HepG2 (cell line): Measurements from ENCODE around the gene PSMD8. TPM values are rescaled to one million over a fixed set of nuclear protein-coding genes. Genes with fewer than 3 reads are reported as not detected.

Source experiments
- CREB3 ChIP-seq: sonication (generic); formaldehyde crosslinking; IDR thresholded peaks from 2 replicates; pipeline ENCODE4 v1.5.0; 2020; ENCODE audit warnings: missing genetic modification reagents
- DRAP1 ChIP-seq: IDR thresholded peaks from 2 replicates; pipeline ENCODE4 v1.6.1; 2016; ENCODE audit warnings: missing genetic modification reagents, missing compliant biosample characterization
- HCFC1 ChIP-seq: fragments of 150-350 bp; IDR thresholded peaks from 2 replicates; pipeline ENCODE4 v1.6.1; 2014; ENCODE audit warnings: low read depth, low read length
- KDM6A ChIP-seq: IDR thresholded peaks from 2 replicates; pipeline ENCODE4 v1.6.1; 2016; ENCODE audit warnings: low read depth
- MXD3 ChIP-seq: IDR thresholded peaks from 2 replicates; pipeline ENCODE4 v1.6.1; 2016; ENCODE audit warnings: mild to moderate bottlenecking, missing biosample characterization, missing genetic modification reagents
- NCOA1 ChIP-seq: sonication (generic); formaldehyde crosslinking; IDR thresholded peaks from 2 replicates; pipeline ENCODE4 v1.9.0; 2021; ENCODE audit warnings: missing genetic modification reagents
- NFATC3 ChIP-seq: sonication (generic); formaldehyde crosslinking; IDR thresholded peaks from 2 replicates; pipeline ENCODE4 v1.5.1; 2020; ENCODE audit warnings: mild to moderate bottlenecking, missing genetic modification reagents
- POLR2AphosphoS5 ChIP-seq: IDR thresholded peaks from 2 replicates; pipeline ENCODE4 v1.6.1; 2012; ENCODE audit warnings: low read depth, low read length
- PPARG ChIP-seq: conservative IDR thresholded peaks from 2 replicates; pipeline ENCODE4 v1.6.1; 2016; ENCODE audit warnings: missing biosample characterization, missing genetic modification reagents
- REL ChIP-seq: sonication (generic); formaldehyde crosslinking; conservative IDR thresholded peaks from 2 replicates; pipeline ENCODE4 v1.8.0; 2022; ENCODE audit warnings: mild to moderate bottlenecking, missing genetic modification reagents, moderate library complexity
- REPIN1 ChIP-seq: sonication (generic); formaldehyde crosslinking; IDR thresholded peaks from 2 replicates; pipeline ENCODE4 v1.8.0; 2022; ENCODE audit warnings: missing genetic modification reagents, low read depth, mild to moderate bottlenecking, borderline replicate concordance
- SALL1 ChIP-seq: sonication (generic); formaldehyde crosslinking; IDR thresholded peaks from 2 replicates; pipeline ENCODE4 v1.8.0; 2022; ENCODE audit warnings: mild to moderate bottlenecking, missing genetic modification reagents
- SETDB1 ChIP-seq: sonication (generic); formaldehyde crosslinking; IDR thresholded peaks from 2 replicates; pipeline ENCODE4 v1.5.1; 2020; ENCODE audit warnings: missing genetic modification reagents, mild to moderate bottlenecking, borderline replicate concordance
- SMARCE1 ChIP-seq: fragments of 450-650 bp; IDR thresholded peaks from 2 replicates; pipeline ENCODE4 v1.6.1; 2017; ENCODE audit warnings: borderline replicate concordance
- SMYD3 ChIP-seq: sonication (generic); formaldehyde crosslinking; IDR thresholded peaks from 2 replicates; pipeline ENCODE4 v1.8.1; 2023; ENCODE audit warnings: mild to moderate bottlenecking, missing genetic modification reagents
- SRF ChIP-seq: IDR thresholded peaks from 2 replicates; pipeline ENCODE4 v1.6.1; 2011; ENCODE audit warnings: mild to moderate bottlenecking, low read depth, low read length, moderate library complexity
- SRSF1 ChIP-seq: fragments of 200-400 bp; formaldehyde crosslinking; optimal IDR thresholded peaks from 2 replicates; pipeline ENCODE3; 2017; ENCODE audit warnings: mild to moderate bottlenecking, low read depth, low read length, moderate library complexity
- TAF15 ChIP-seq: fragments of 200-400 bp; formaldehyde crosslinking; IDR thresholded peaks from one replicate; pipeline ENCODE4 v1.6.1; 2018; ENCODE audit warnings: mild to moderate bottlenecking, low read depth, low read length; ENCODE audit not compliant: poor library complexity, severe bottlenecking
- THRA ChIP-seq: sonication (generic); formaldehyde crosslinking; IDR thresholded peaks from 2 replicates; pipeline ENCODE4 v1.4.0; 2020; ENCODE audit warnings: missing genetic modification reagents, borderline replicate concordance
- U2AF1 ChIP-seq: fragments of 200-400 bp; formaldehyde crosslinking; optimal IDR thresholded peaks from 2 replicates; pipeline ENCODE3; 2017; ENCODE audit warnings: mild to moderate bottlenecking, low read depth, low read length
- ZKSCAN8 ChIP-seq: IDR thresholded peaks from 2 replicates; pipeline ENCODE4 v1.6.1; 2016; ENCODE audit warnings: borderline replicate concordance, missing genetic modification reagents, missing compliant biosample characterization
- ZNF101 ChIP-seq: sonication (generic); formaldehyde crosslinking; IDR thresholded peaks from 2 replicates; pipeline ENCODE4 v1.4.0; 2020; ENCODE audit warnings: mild to moderate bottlenecking, low read depth, missing genetic modification reagents, borderline replicate concordance
- ZNF446 ChIP-seq: sonication (generic); formaldehyde crosslinking; IDR thresholded peaks from 2 replicates; pipeline ENCODE4 v1.5.0; 2020; ENCODE audit warnings: mild to moderate bottlenecking, missing genetic modification reagents
- ZNF550 ChIP-seq: sonication (generic); formaldehyde crosslinking; IDR thresholded peaks from 2 replicates; pipeline ENCODE4 v1.4.0; 2020; ENCODE audit warnings: mild to moderate bottlenecking, missing genetic modification reagents, borderline replicate concordance
- ZNF614 ChIP-seq: IDR thresholded peaks from 2 replicates; pipeline ENCODE4 v1.6.1; 2018; ENCODE audit warnings: missing biosample characterization, missing genetic modification reagents, inconsistent platforms, borderline replicate concordance
- ZNF737 ChIP-seq: sonication (generic); formaldehyde crosslinking; IDR thresholded peaks from 2 replicates; pipeline ENCODE4 v1.5.0; 2020; ENCODE audit warnings: missing genetic modification reagents, mild to moderate bottlenecking, borderline replicate concordance
- ZNF75D ChIP-seq: sonication (generic); formaldehyde crosslinking; IDR thresholded peaks from 2 replicates; pipeline ENCODE4 v1.8.1; 2023; ENCODE audit warnings: missing genetic modification reagents, mild to moderate bottlenecking, borderline replicate concordance
- ZNF768 ChIP-seq: sonication (generic); formaldehyde crosslinking; IDR thresholded peaks from 2 replicates; pipeline ENCODE4 v1.4.0; 2020; ENCODE audit warnings: missing genetic modification reagents
- ZNF83 ChIP-seq: sonication (generic); formaldehyde crosslinking; IDR thresholded peaks from 2 replicates; pipeline ENCODE4 v1.4.0; 2020; ENCODE audit warnings: missing genetic modification reagents, mild to moderate bottlenecking, borderline replicate concordance
- polyA plus RNA-seq, 8 experiments: library from polyadenylated mRNA; depleted of rRNA in 3 of 8; stranded (reverse) in 7 of 8; unstranded in 1 of 8; fragments of >200 nt; fragmentation: Illumina TruSeq in 4 of 8; extraction: Trizol in 4 of 8; gene quantifications; 2 replicates each; pipeline versions ENCODE4 v1.2.1 to v1.2.3, GENCODE V29; 2011 to 2016; ENCODE audit warnings: low read depth in 4 of 8, missing spikeins in 1 of 8, mixed read lengths in 1 of 8; ENCODE audit not compliant: insufficient read depth in 1 of 8
- total RNA-seq, 5 experiments: library from RNA; depleted of rRNA; stranded (reverse); fragments of >200 nt; fragmentation: Illumina TruSeq; extraction: Trizol; gene quantifications; 2 replicates each; pipeline ENCODE4 v1.2.3, GENCODE V29; 2016; ENCODE audit warnings: low read depth in 1 of 5

Gene PSMD8
- total and polyA plus RNA-seq, 2 of the 13 experiments (the other 11 are each of a cell fraction or from before 2014, with no cell fraction given), result 162 to 296 TPM

GRCh38 chr19:38335949-38336637 lies 38.3 kb upstream of the PSMD8 start (continued):
- TF ChIP-seq ZNF83 (CRISPR knock-in tag) (no peak), REL (CRISPR knock-in tag) (0 out of 2 replicates have a peak, but pooled peaks have one; percentile 19), MXD3 (CRISPR knock-in tag) (no peak), ZNF768 (CRISPR knock-in tag) (no peak), REPIN1 (no peak), ZNF75D (CRISPR knock-in tag) (no peak), ZNF446 (CRISPR knock-in tag) (no peak; the same call in 1 of the 2 replicates), KDM6A (CRISPR knock-in tag) (no peak), ZKSCAN8 (no peak), SETDB1 (CRISPR knock-in tag) (no peak), SMYD3 (CRISPR knock-in tag) (no peak), ZNF737 (CRISPR knock-in tag) (no peak), POLR2AphosphoS5 (no peak), PPARG (CRISPR knock-in tag) (no peak), ZNF550 (CRISPR knock-in tag) (no peak), ZNF614 (CRISPR knock-in tag) (no peak), SRF (no peak), U2AF1 (no peak), THRA (CRISPR knock-in tag) (no peak), DRAP1 (CRISPR knock-in tag) (peak; percentile 45; the same call in 1 of the 2 replicates), TAF15 (no peak), SMARCE1 (no peak), NCOA1 (no peak), SRSF1 (no peak), HCFC1 (no peak), ZNF101 (CRISPR knock-in tag) (no peak), SALL1 (CRISPR knock-in tag) (0 out of 2 replicates have a peak, but pooled peaks have one; percentile 3), CREB3 (CRISPR knock-in tag) (no peak), NFATC3 (CRISPR knock-in tag) (no peak)
